Fibroblast of lung (primary cell): ENCODE results near the gene GMPR. TPM values are rescaled to one million over a fixed set of nuclear protein-coding genes. Genes with fewer than 3 reads are reported as not detected.

ENCODE experiments used
- DNase-seq, 2 donors: peaks; one replicate each; pipeline versions ENCODE4 v3.0.0 to v3.0.0-alpha.2; 2010; ENCODE audit warnings: low read depth in 2 of 2
- H2AFZ ChIP-seq: 2 replicates; pipeline ENCODE4 v1.5.1; 2012; ENCODE audit warnings: low read length, control low read depth, inconsistent platforms
- H3K27ac ChIP-seq: 2 replicates; pipeline ENCODE4 v1.5.1; 2011; ENCODE audit warnings: low read length, control low read depth; ENCODE audit not compliant: insufficient read depth
- H3K27me3 ChIP-seq: 2 replicates; pipeline ENCODE4 v1.5.1; 2011; ENCODE audit warnings: mild to moderate bottlenecking, low read length; ENCODE audit not compliant: control insufficient read depth, insufficient read depth
- H3K36me3 ChIP-seq: 2 replicates; pipeline ENCODE4 v1.5.1; 2011; ENCODE audit warnings: low read length; ENCODE audit not compliant: control insufficient read depth, insufficient read depth
- H3K4me1 ChIP-seq: 2 replicates; pipeline ENCODE4 v1.5.1; 2011; ENCODE audit warnings: low read length; ENCODE audit not compliant: control insufficient read depth, insufficient read depth; ENCODE audit errors: extremely low read depth
- H3K4me2 ChIP-seq: 2 replicates; pipeline ENCODE4 v1.5.1; 2011; ENCODE audit warnings: low read length, control low read depth; ENCODE audit not compliant: insufficient read depth; ENCODE audit errors: extremely low read depth
- H3K4me3 ChIP-seq, 4 experiments: fragments of 200-600 bp in 1 of 4; sonication (generic) in 1 of 4; replicated peaks in 1 of 4; 2 replicates each; pipeline ENCODE4 v1.5.1; 2011 to 2016; ENCODE audit warnings: low read length in 4 of 4, low read depth in 3 of 4, mild to moderate bottlenecking in 3 of 4, control low read depth in 2 of 4, inconsistent platforms in 1 of 4, mixed read lengths in 1 of 4; ENCODE audit not compliant: insufficient read depth in 1 of 4; ENCODE audit errors: control extremely low read depth in 1 of 4
- H3K79me2 ChIP-seq: 2 replicates; pipeline ENCODE4 v1.5.1; 2012; ENCODE audit warnings: mild to moderate bottlenecking, low read length, inconsistent platforms; ENCODE audit not compliant: control insufficient read depth, insufficient read depth
- H3K9ac ChIP-seq: 2 replicates; pipeline ENCODE4 v1.5.1; 2011; ENCODE audit warnings: mild to moderate bottlenecking, low read length, control low read depth; ENCODE audit not compliant: insufficient read depth
- H3K9me3 ChIP-seq: 2 replicates; pipeline ENCODE4 v1.5.1; 2012; ENCODE audit warnings: low read depth, low read length; ENCODE audit not compliant: control insufficient read depth, insufficient read depth
- H4K20me1 ChIP-seq: 2 replicates; pipeline ENCODE4 v1.5.1; 2011; ENCODE audit warnings: low read length; ENCODE audit not compliant: control insufficient read depth, insufficient read depth; ENCODE audit errors: extremely low read depth
- EZH2 ChIP-seq: IDR thresholded peaks from 2 replicates; pipeline ENCODE4 v1.5.1; 2012; ENCODE audit warnings: low read length, control low read depth, mild to moderate bottlenecking; ENCODE audit errors: missing control alignments
- polyA plus RNA-seq, 2 donors: library from polyadenylated mRNA; depleted of rRNA in 1 of 2; stranded (reverse) in 1 of 2; unstranded in 1 of 2; fragments of >200 nt; gene quantifications; 2 replicates each; pipeline ENCODE4 v1.2.1, GENCODE V29; 2011 to 2012; ENCODE audit warnings: missing spikeins in 1 of 2
- total RNA-seq: library from RNA; depleted of rRNA; stranded (reverse); fragments of >200 nt; gene quantifications from 2 replicates; pipeline ENCODE4 v1.2.1, GENCODE V29; 2014
- TF ChIP-seq, protein P1 (sequence below), 2 donors: IDR thresholded peaks in 1 of 2; conservative IDR thresholded peaks in 1 of 2; 1 replicate in 1 of 2; 2 replicates in 1 of 2; pipeline ENCODE4 v1.5.1; 2011 to 2012; ENCODE audit warnings: low read length in 2 of 2, control low read depth in 1 of 2, inconsistent platforms in 1 of 2, low read depth in 1 of 2, mild to moderate bottlenecking in 1 of 2

GMPR gene
- total and polyA plus RNA-seq, 2 donors (not counting 1 experiment from before 2014, with no cell fraction given) = 13.2 to 16.4 TPM

DNA sequence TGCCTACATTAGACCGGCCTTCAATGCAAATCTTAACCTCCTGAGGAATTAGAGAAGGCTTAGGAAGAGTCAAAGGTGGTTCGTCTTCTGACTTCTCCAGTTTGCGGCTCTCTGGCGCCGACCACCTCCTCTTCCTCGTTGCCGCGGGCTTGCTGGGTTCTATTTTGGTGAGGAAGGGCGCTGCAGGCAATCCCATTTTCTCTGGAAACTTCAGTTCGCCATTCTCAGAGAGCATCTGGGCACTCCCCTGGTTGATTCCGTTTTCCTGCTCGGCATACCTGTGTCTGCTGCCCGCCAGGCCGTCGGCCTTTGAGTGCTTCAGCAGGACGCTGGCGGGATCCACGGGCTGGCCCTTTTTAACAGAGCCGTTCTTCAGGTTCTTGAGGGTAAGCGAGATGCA lies 67.9 kb downstream of the GMPR start:
- Histone ChIP-seq H4K20me1 (no peaks in the 10 kb centered on the region), H3K9ac (no peak overlapping the region), H3K4me3 (no peak overlapping the region), H3K4me2 (no peak overlapping the region), H3K4me1 (no peaks in the 10 kb centered on the region), H3K27ac (no peak overlapping the region), H2AFZ (no peak overlapping the region), H3K36me3 (no peaks in the 10 kb centered on the region), H3K79me2 (no peaks in the 10 kb centered on the region), H3K27me3 (no peaks in the 10 kb centered on the region), H3K9me3 (no peaks in the 10 kb centered on the region)
- no peak for DNase-seq
- TF ChIP-seq, protein P1, sequence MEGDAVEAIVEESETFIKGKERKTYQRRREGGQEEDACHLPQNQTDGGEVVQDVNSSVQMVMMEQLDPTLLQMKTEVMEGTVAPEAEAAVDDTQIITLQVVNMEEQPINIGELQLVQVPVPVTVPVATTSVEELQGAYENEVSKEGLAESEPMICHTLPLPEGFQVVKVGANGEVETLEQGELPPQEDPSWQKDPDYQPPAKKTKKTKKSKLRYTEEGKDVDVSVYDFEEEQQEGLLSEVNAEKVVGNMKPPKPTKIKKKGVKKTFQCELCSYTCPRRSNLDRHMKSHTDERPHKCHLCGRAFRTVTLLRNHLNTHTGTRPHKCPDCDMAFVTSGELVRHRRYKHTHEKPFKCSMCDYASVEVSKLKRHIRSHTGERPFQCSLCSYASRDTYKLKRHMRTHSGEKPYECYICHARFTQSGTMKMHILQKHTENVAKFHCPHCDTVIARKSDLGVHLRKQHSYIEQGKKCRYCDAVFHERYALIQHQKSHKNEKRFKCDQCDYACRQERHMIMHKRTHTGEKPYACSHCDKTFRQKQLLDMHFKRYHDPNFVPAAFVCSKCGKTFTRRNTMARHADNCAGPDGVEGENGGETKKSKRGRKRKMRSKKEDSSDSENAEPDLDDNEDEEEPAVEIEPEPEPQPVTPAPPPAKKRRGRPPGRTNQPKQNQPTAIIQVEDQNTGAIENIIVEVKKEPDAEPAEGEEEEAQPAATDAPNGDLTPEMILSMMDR (conservative IDR thresholded peaks at IDR 0.05 in 1 of 2, IDR thresholded peaks at IDR 0.05 in 1 of 2; ENCODE audit: low read depth in 1 of 2, low read length in 2 of 2) = no peak
- no peak for TF ChIP-seq EZH2

DNA sequence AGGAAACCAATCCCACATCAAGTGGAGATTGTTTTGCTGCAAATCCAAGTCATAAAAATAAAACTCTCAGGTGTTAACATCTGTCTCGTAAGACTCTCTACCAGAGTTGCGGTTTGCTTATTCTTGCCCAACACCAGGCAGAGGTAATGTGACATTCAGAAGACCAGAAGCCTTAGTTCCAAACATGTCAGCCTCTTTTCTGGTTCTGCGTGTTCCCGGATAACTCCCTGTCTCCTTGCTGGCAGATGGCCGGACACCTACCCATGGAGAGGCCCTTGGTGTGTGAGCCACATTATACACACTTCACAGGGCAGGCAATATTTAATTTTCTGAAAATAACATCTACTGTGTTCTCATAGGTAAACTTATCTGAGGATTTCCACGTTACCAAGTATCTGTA lies 73.4 kb downstream of the GMPR start:
- DNase-seq = no peak
- no peak overlapping the region for H3K9ac ChIP-seq
- no peaks in the 10 kb centered on the region for H3K27me3 ChIP-seq
- H3K36me3 ChIP-seq = no peaks in the 10 kb centered on the region
- H3K27ac ChIP-seq = no peak overlapping the region
- TF ChIP-seq EZH2 = no peak
- TF ChIP-seq, protein P1 (conservative IDR thresholded peaks at IDR 0.05 in 1 of 2, IDR thresholded peaks at IDR 0.05 in 1 of 2; ENCODE audit: low read depth in 1 of 2, low read length in 2 of 2) = no peak
- no peak overlapping the region for H2AFZ ChIP-seq
- peaks cover under 1% of the 10 kb centered on the region for H3K4me1 ChIP-seq
- H3K4me3 ChIP-seq = no peak overlapping the region
- H3K9me3 ChIP-seq = no peaks in the 10 kb centered on the region
- H3K4me2 ChIP-seq = no peak overlapping the region
- no peaks in the 10 kb centered on the region for H3K79me2 ChIP-seq
- no peaks in the 10 kb centered on the region for H4K20me1 ChIP-seq

DNA sequence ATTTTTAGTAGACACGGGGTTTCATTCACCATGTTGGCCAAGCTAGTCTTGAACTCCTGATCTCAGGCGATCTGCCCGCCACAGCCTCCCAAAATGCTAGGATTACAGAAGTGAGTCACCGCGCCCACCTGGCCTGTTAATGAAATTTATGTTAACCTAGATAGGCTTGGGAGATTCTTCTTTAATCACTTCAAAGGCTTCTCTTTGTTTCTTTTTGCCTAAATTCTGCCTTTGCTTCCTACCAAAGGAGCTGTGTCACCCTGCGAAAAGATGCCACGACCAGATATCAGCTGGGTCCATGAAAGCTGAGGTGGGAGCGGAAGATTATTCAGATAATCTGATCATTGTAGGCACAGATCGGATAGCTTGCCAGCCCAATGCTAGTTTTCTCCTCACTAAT lies 75.3 kb downstream of the GMPR start:
- DNase-seq = no peak
- no peaks in the 10 kb centered on the region for H4K20me1 ChIP-seq
- H3K36me3 ChIP-seq = no peaks in the 10 kb centered on the region
- H3K79me2 ChIP-seq = no peaks in the 10 kb centered on the region
- H2AFZ ChIP-seq = no peak overlapping the region
- H3K27ac ChIP-seq = no peak overlapping the region
- no peak overlapping the region for H3K9ac ChIP-seq
- no peak overlapping the region for H3K4me3 ChIP-seq
- H3K27me3 ChIP-seq = no peaks in the 10 kb centered on the region
- no peaks in the 10 kb centered on the region for H3K9me3 ChIP-seq
- H3K4me1 ChIP-seq = peaks cover 4% of the 10 kb centered on the region
- no peak overlapping the region for H3K4me2 ChIP-seq
- TF ChIP-seq EZH2 = no peak
- TF ChIP-seq, protein P1 (conservative IDR thresholded peaks at IDR 0.05 in 1 of 2, IDR thresholded peaks at IDR 0.05 in 1 of 2; ENCODE audit: low read depth in 1 of 2, low read length in 2 of 2) = no peak
